ENCODE measurements around the gene SPATA31D1. TPM values are rescaled to one million over a fixed set of nuclear protein-coding genes. Genes with fewer than 3 reads are reported as not detected.

The SPATA31D1 gene
- total RNA-seq, 3 donors from 2014 or later = not detected

- H3K36me3 ChIP-seq (ENCODE audit: low read depth) = no peaks in the 10 kb centered on the region
- no peak for DNase-seq
- intact Hi-C loops (cut with DNase I, micrococcal nuclease) = no loop called here
- no peak overlapping the region for H3K4me3 ChIP-seq
- no peak for ATAC-seq
- TF ChIP-seq, protein P1, sequence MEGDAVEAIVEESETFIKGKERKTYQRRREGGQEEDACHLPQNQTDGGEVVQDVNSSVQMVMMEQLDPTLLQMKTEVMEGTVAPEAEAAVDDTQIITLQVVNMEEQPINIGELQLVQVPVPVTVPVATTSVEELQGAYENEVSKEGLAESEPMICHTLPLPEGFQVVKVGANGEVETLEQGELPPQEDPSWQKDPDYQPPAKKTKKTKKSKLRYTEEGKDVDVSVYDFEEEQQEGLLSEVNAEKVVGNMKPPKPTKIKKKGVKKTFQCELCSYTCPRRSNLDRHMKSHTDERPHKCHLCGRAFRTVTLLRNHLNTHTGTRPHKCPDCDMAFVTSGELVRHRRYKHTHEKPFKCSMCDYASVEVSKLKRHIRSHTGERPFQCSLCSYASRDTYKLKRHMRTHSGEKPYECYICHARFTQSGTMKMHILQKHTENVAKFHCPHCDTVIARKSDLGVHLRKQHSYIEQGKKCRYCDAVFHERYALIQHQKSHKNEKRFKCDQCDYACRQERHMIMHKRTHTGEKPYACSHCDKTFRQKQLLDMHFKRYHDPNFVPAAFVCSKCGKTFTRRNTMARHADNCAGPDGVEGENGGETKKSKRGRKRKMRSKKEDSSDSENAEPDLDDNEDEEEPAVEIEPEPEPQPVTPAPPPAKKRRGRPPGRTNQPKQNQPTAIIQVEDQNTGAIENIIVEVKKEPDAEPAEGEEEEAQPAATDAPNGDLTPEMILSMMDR (IDR thresholded peaks at IDR 0.05) = no peak
- H3K9me3 ChIP-seq = peaks cover 7% of the 10 kb centered on the region
- no peaks in the 10 kb centered on the region for H3K4me1 ChIP-seq (ENCODE audit: low read depth)
Measured at GRCh38 chr9:82010711-82011110, 22.1 kb downstream of the SPATA31D1 start.

DNA sequence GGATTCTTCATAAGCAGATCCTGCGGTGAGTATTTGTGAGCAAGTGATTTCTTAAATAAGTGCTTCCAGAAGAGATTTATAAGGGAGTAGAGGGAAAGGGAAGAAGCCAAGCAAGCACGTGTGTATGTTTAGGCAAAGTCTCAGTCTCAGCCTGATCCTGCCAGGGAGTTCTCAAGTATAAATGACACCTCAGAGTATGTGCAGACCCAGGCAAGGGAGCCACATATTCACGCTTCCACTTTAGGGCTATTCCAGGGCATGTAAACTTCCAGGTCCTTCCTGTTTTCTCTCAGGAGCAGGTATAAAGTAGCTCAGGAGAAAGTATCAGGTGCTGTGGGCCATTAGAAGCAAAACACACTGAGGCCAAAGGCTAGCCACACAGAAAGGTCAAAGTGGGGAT is 22.6 kb downstream of the SPATA31D1 start:
- H3K4me3 ChIP-seq = no peak overlapping the region
- intact Hi-C loops (cut with DNase I, micrococcal nuclease) = no loop called here
- H3K36me3 ChIP-seq (ENCODE audit: low read depth) = no peaks in the 10 kb centered on the region
- no peak for DNase-seq
- no peak for ATAC-seq
- TF ChIP-seq, protein P1 (IDR thresholded peaks at IDR 0.05) = no peak
- H3K9me3 ChIP-seq = peaks cover 7% of the 10 kb centered on the region
- H3K4me1 ChIP-seq (ENCODE audit: low read depth) = no peaks in the 10 kb centered on the region

DNA sequence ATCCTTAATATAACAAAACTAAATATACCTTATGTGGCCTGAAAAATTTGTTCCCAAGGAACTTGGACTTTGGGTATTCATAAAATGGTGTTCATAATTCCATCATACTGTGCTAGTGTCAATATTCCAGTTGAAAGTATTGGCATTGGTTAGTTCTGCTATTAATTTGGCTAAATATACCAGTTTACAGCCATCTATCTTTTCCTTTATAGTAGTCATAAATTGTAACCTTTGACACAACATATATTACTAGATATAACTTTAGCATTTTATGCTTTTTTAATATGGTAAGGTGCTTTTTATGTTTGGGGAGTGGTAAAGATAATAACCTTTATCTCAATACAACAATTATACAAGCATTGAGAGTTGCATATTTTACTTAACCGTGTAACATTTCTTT is 23.7 kb downstream of the SPATA31D1 start:
- Histone ChIP-seq H3K4me3 (no peak overlapping the region), H3K4me1 (ENCODE audit: low read depth) (no peaks in the 10 kb centered on the region), H3K9me3 (peaks cover 7% of the 10 kb centered on the region), H3K36me3 (ENCODE audit: low read depth) (no peaks in the 10 kb centered on the region)
- peak; percentile 57 for ATAC-seq
- TF ChIP-seq, protein P1 (IDR thresholded peaks at IDR 0.05) = no peak
- DNase-seq = no peak
- intact Hi-C loops (cut with DNase I, micrococcal nuclease) = no loop called here

DNA sequence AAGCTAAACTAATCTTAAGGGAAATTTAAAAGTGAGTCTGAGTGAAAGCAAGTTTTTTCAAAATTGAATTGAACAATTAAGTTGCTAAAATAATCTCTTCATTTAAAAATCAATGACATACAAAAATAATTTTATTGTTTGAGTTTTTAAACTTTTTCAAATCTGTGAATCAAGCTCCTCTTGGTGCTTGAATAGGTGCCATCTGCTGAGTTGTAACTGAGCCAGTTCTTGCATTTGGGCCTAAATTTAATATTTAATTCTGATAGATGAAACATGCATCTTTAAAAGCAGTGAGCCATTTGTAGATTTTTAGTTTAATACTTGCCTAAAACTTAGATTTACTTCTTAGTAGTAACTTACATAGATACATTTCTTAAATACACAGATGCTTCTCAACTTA is 31.8 kb downstream of the SPATA31D1 start:
- intact Hi-C loops (cut with DNase I, micrococcal nuclease) = no loop called here
- Histone ChIP-seq H3K36me3 (ENCODE audit: low read depth) (no peaks in the 10 kb centered on the region), H3K9me3 (peaks cover 2% of the 10 kb centered on the region), H3K4me3 (no peak overlapping the region), H3K4me1 (ENCODE audit: low read depth) (no peaks in the 10 kb centered on the region)
- DNase-seq = no peak
- TF ChIP-seq, protein P1 (IDR thresholded peaks at IDR 0.05) = no peak
- ATAC-seq = no peak

DNA sequence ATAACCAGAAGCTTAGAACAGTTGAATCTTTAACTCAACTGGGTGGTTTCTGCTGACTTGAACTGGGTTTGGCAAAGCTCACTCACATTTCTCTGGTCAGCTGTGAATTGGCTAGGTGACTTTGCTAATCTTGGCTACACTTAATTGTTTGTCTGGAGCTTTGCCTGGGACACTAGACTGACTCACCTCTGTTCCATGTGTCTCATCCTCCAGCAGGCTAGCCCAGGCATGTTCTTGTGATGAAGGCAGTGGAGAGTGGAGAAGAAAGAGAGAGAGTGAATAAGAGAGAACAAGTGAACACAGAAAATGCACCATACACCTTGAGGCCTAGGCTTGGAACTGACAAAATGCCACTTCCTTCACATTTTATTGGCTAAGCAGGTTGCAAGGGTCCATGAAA is 32.6 kb downstream of the SPATA31D1 start:
- no peak overlapping the region for H3K4me3 ChIP-seq
- intact Hi-C loops (cut with DNase I, micrococcal nuclease) = no loop called here
- TF ChIP-seq, protein P1 (IDR thresholded peaks at IDR 0.05) = no peak
- ATAC-seq (no peak), DNase-seq (no peak)
- H3K9me3 ChIP-seq = no peaks in the 10 kb centered on the region
- no peaks in the 10 kb centered on the region for H3K4me1 ChIP-seq (ENCODE audit: low read depth)
- H3K36me3 ChIP-seq (ENCODE audit: low read depth) = no peaks in the 10 kb centered on the region

DNA sequence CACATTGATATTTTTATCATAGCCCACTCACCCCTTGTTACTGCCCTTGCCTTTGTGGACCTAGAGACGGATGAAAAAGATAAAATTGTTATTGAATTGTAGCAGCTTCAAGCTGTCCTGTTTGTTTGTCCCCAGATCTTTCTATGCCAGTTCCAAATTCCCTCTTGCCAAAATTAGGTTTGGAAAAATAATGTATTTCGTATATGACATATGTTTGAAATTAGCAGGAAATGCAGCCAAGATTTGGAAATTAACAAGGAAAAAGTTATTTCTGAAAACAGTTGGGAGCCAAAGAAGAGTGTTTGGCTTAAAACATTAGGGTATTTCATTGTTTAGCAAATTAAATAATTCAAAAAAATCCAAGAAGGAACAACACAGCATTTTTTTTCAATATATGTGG is 33.5 kb downstream of the SPATA31D1 start:
- intact Hi-C loops (cut with DNase I, micrococcal nuclease) = no loop called here
- TF ChIP-seq, protein P1 (IDR thresholded peaks at IDR 0.05) = no peak
- Histone ChIP-seq H3K9me3 (no peaks in the 10 kb centered on the region), H3K4me1 (ENCODE audit: low read depth) (no peaks in the 10 kb centered on the region), H3K36me3 (ENCODE audit: low read depth) (no peaks in the 10 kb centered on the region), H3K4me3 (no peak overlapping the region)
- DNase-seq (no peak), ATAC-seq (no peak)
